ENCODE results near the gene ERICH3.

DNA sequence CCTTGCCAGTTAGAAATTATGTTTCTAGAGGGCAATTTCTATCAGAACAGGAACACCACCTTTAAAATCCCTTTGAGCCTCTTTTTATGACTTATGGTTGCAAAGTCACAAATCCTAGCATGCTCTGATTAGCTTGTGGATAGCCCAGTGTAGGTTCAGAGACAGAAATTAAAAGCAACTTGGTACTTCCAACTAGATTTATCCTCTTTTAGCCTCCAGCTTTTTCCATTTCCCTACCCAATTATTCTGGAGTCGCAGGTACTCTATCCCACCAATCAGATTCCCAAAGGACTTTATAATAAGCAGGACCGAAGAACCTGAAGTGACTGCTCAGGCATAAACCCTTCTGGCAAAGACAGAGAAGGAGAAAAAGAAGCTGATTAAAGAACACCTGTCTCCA lies 127.8 kb downstream of the ERICH3 start:
- TF ChIP-seq, protein P1, sequence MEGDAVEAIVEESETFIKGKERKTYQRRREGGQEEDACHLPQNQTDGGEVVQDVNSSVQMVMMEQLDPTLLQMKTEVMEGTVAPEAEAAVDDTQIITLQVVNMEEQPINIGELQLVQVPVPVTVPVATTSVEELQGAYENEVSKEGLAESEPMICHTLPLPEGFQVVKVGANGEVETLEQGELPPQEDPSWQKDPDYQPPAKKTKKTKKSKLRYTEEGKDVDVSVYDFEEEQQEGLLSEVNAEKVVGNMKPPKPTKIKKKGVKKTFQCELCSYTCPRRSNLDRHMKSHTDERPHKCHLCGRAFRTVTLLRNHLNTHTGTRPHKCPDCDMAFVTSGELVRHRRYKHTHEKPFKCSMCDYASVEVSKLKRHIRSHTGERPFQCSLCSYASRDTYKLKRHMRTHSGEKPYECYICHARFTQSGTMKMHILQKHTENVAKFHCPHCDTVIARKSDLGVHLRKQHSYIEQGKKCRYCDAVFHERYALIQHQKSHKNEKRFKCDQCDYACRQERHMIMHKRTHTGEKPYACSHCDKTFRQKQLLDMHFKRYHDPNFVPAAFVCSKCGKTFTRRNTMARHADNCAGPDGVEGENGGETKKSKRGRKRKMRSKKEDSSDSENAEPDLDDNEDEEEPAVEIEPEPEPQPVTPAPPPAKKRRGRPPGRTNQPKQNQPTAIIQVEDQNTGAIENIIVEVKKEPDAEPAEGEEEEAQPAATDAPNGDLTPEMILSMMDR (IDR thresholded peaks at IDR 0.05; ENCODE audit: low read depth, low read length, poor library complexity, severe bottlenecking) = no peak
- no peak for TF ChIP-seq EZH2phosphoT487 (IDR thresholded peaks at IDR 0.05; ENCODE audit: borderline replicate concordance, low read length)
